ENCODE measurements around the gene GEMIN7.

- TF ChIP-seq, protein P1, sequence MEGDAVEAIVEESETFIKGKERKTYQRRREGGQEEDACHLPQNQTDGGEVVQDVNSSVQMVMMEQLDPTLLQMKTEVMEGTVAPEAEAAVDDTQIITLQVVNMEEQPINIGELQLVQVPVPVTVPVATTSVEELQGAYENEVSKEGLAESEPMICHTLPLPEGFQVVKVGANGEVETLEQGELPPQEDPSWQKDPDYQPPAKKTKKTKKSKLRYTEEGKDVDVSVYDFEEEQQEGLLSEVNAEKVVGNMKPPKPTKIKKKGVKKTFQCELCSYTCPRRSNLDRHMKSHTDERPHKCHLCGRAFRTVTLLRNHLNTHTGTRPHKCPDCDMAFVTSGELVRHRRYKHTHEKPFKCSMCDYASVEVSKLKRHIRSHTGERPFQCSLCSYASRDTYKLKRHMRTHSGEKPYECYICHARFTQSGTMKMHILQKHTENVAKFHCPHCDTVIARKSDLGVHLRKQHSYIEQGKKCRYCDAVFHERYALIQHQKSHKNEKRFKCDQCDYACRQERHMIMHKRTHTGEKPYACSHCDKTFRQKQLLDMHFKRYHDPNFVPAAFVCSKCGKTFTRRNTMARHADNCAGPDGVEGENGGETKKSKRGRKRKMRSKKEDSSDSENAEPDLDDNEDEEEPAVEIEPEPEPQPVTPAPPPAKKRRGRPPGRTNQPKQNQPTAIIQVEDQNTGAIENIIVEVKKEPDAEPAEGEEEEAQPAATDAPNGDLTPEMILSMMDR (IDR thresholded peaks at IDR 0.05; ENCODE audit: low read depth, low read length), result no peak
- no peak for TF ChIP-seq EZH2phosphoT487 (IDR thresholded peaks at IDR 0.05; ENCODE audit: low read depth)
Measured at GRCh38 chr19:45032421-45032820, 46.6 kb upstream of the GEMIN7 start.
